CD4-positive, alpha-beta T cell treated with Interleukin-15 for 1 hour (primary cell): ENCODE data around the gene MAP1B.

ENCODE experiments used
- DNase-seq: peaks from one replicate; pipeline ENCODE4 v3.0.0-alpha.2; 2020

MAP1B gene

GRCh38 chr5:72199681-72200080, 92.4 kb downstream of the MAP1B start:
- DNase-seq = no peak

- no peak for DNase-seq
These were observed 95.1 kb downstream of the MAP1B start for GRCh38 chr5:72202331-72202825.

GRCh38 chr5:72203251-72203845, 96.1 kb downstream of the MAP1B start:
- DNase-seq = no peak

- no peak for DNase-seq
These were observed 97.7 kb downstream of the MAP1B start for GRCh38 chr5:72204946-72205345.

GRCh38 chr5:72205431-72206009, 98.2 kb downstream of the MAP1B start:
- DNase-seq = no peak

GRCh38 chr5:72206160-72206559, 98.9 kb downstream of the MAP1B start:
- no peak for DNase-seq

GRCh38 chr5:72206994-72207393, 99.7 kb downstream of the MAP1B start:
- DNase-seq = no peak

- no peak for DNase-seq
These were observed 101.2 kb downstream of the MAP1B start for GRCh38 chr5:72208324-72208926.

GRCh38 chr5:72209147-72210115, 102.2 kb downstream of the MAP1B start:
- DNase-seq = no peak

- no peak for DNase-seq
These were observed 103.8 kb downstream of the MAP1B start for GRCh38 chr5:72210888-72211678.

- DNase-seq = no peak
These were observed 104.9 kb downstream of the MAP1B start for GRCh38 chr5:72212171-72212570.

GRCh38 chr5:72213482-72213881, 106.2 kb downstream of the MAP1B start:
- no peak for DNase-seq

GRCh38 chr5:72214168-72214567, 106.9 kb downstream of the MAP1B start:
- no peak for DNase-seq

- DNase-seq = no peak
These were observed 109.5 kb downstream of the MAP1B start for GRCh38 chr5:72216756-72217155.

- DNase-seq = no peak
These were observed 113.8 kb downstream of the MAP1B start for GRCh38 chr5:72221099-72221498.

- DNase-seq = no peak
These were observed 114.3 kb downstream of the MAP1B start for GRCh38 chr5:72221541-72221940.

- DNase-seq = no peak
These were observed 115.2 kb downstream of the MAP1B start for GRCh38 chr5:72222521-72222920.

- no peak for DNase-seq
These were observed 116.1 kb downstream of the MAP1B start for GRCh38 chr5:72223371-72223770.

GRCh38 chr5:72224946-72225463, 117.7 kb downstream of the MAP1B start:
- DNase-seq = no peak

- no peak for DNase-seq
These were observed 118.5 kb downstream of the MAP1B start for GRCh38 chr5:72225741-72226140.

- DNase-seq = no peak
These were observed 119.7 kb downstream of the MAP1B start for GRCh38 chr5:72226950-72227349.

- no peak for DNase-seq
These were observed 121.7 kb downstream of the MAP1B start for GRCh38 chr5:72228960-72229359.
